PC-3 (cell line): ENCODE results near the gene MCFD2. TPM values are rescaled to one million over a fixed set of nuclear protein-coding genes. Genes with fewer than 3 reads are reported as not detected.
A peak's percentile ranks its signal among the peaks of the same experiment; 100 is the strongest.

Experiments
- ATAC-seq: fragments of 200-7000 bp; cut with Tn5 transposase; 2 replicates; pipeline ENCODE4 v1.9.1; 2020; ENCODE audit warnings: mild to moderate bottlenecking, moderate library complexity
- BruUV-seq: library from RNA; stranded (reverse); fragments of 400-500 nt; replicated peaks from 2 replicates; lab custom pipeline; 2021; lab: Mats Ljungman, UMichigan
- CTCF ChIA-PET: fragments of 300-600 bp; sonication (Branson Sonifier 250); formaldehyde crosslinking; loops from one replicate; lab custom pipeline; 2022; ENCODE audit warnings: antibody characterized with exemption; lab: Charles Lee
- POLR2A ChIA-PET: fragments of 300-600 bp; sonication (Branson Sonifier 250); formaldehyde crosslinking; loops from one replicate; lab custom pipeline; 2022; ENCODE audit warnings: antibody characterized with exemption; ENCODE audit not compliant: unreplicated experiment; lab: Charles Lee
- DNase-seq: peaks from one replicate; pipeline ENCODE4 v3.0.0-alpha.2; 2015
- H2AFZ ChIP-seq: fragments of 300-600 bp; sonication (generic); 2 replicates; pipeline ENCODE4 v1.6.0; 2016; ENCODE audit warnings: antibody characterized with exemption, low read length
- H3F3A ChIP-seq: fragments of 300-600 bp; sonication (generic); one replicate; pipeline ENCODE4 v1.6.0; 2017; ENCODE audit warnings: antibody characterized with exemption, low read length, control low read depth, mild to moderate bottlenecking; ENCODE audit not compliant: unreplicated experiment
- H3K27ac ChIP-seq: fragments of 300-600 bp; sonication (generic); 2 replicates; pipeline ENCODE4 v1.5.1; 2016; ENCODE audit warnings: mild to moderate bottlenecking, low read length
- H3K27me3 ChIP-seq: fragments of 300-600 bp; sonication (generic); 2 replicates; pipeline ENCODE4 v1.6.1; 2016; ENCODE audit warnings: low read length, mixed read lengths
- H3K36me3 ChIP-seq: fragments of 300-600 bp; sonication (generic); 2 replicates; pipeline ENCODE4 v1.6.1; 2016; ENCODE audit warnings: low read depth, mixed run types, low read length, mixed read lengths
- H3K4me1 ChIP-seq: fragments of 300-600 bp; sonication (generic); 2 replicates; pipeline ENCODE4 v1.5.1; 2016; ENCODE audit warnings: low read length; ENCODE audit not compliant: insufficient read depth
- H3K4me2 ChIP-seq: fragments of 300-600 bp; sonication (generic); 2 replicates; pipeline ENCODE4 v1.6.0; 2016; ENCODE audit warnings: low read length
- H3K4me3 ChIP-seq: fragments of 300-600 bp; sonication (generic); 2 replicates; pipeline ENCODE4 v1.5.1; 2016; ENCODE audit warnings: mild to moderate bottlenecking, low read length, mixed read lengths
- H3K79me2 ChIP-seq: fragments of 300-600 bp; sonication (generic); 2 replicates; pipeline ENCODE4 v1.6.1; 2017; ENCODE audit warnings: low read length, mixed read lengths
- H3K9ac ChIP-seq: fragments of 300-600 bp; sonication (generic); 2 replicates; pipeline ENCODE4 v1.6.0; 2016; ENCODE audit warnings: mild to moderate bottlenecking, low read length
- H3K9me2 ChIP-seq: fragments of 300-600 bp; sonication (generic); replicated peaks from 2 replicates; pipeline ENCODE4 v1.6.1; 2016; ENCODE audit warnings: mixed run types, low read length, mixed read lengths
- H3K9me3 ChIP-seq: fragments of 300-600 bp; sonication (generic); 2 replicates; pipeline ENCODE4 v1.6.1; 2016; ENCODE audit warnings: low read length, mixed read lengths
- H4K20me1 ChIP-seq: fragments of 300-600 bp; sonication (generic); 2 replicates; pipeline ENCODE4 v1.6.1; 2016; ENCODE audit warnings: low read length, mixed read lengths
- EZH2 ChIP-seq: fragments of 300-600 bp; sonication (generic); IDR thresholded peaks from one replicate; pipeline ENCODE4 v1.6.1; 2017; ENCODE audit warnings: antibody characterized with exemption, mild to moderate bottlenecking, low read length; ENCODE audit not compliant: unreplicated experiment
- EZH2phosphoT487 ChIP-seq: fragments of 300-600 bp; sonication (generic); IDR thresholded peaks from 2 replicates; pipeline ENCODE4 v1.6.1; 2018; ENCODE audit warnings: mild to moderate bottlenecking, antibody characterized with exemption, low read length, borderline replicate concordance
- intact Hi-C: fragments of 100-400 bp; cut with micrococcal nuclease; formaldehyde crosslinking; loops from 2 replicates; pipeline ENCODE4 v1.9.0; 2023
- total RNA-seq: library from RNA; depleted of rRNA; stranded (reverse); fragments of >200 nt; gene quantifications from 2 replicates; pipeline ENCODE4 v1.2.3, GENCODE V29; 2014
- TF ChIP-seq, protein P1 (sequence below): fragments of 300-600 bp; sonication (generic); conservative IDR thresholded peaks from 2 replicates; pipeline ENCODE4 v1.5.1; 2017; ENCODE audit warnings: antibody characterized with exemption, low read depth, mild to moderate bottlenecking, low read length

The MCFD2 gene
- total RNA-seq, 1 experiment from 2014 or later, result 112 TPM

DNA sequence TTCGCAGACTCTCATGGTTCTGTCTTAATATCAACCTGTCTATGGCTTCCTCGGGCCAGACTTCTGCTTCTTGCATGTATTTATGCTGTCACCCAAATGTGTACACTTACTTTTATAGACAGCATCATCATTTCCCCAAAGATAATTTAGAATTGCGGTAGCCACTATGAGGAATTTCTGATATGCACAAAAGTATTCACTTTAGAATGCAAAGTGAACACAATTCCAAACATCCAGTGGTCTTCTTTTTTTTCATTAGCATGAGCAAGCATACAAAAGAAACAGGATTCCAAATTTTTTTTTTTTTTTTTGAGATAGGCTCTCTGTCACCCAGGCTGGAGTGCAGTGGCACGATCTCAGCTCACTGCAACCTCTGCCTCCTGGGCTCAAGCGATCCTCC, 21.0 kb upstream of the MCFD2 start:
- no peaks in the 10 kb centered on the region for H3K9me3 ChIP-seq
- no peaks in the 10 kb centered on the region for H3K9me2 ChIP-seq
- H3K36me3 ChIP-seq, result no peaks in the 10 kb centered on the region
- no peak overlapping the region for H2AFZ ChIP-seq
- ATAC-seq (no peak), DNase-seq (no peak)
- no TSS peak for BruUV-seq
- H3F3A ChIP-seq, result no peaks in the 10 kb centered on the region
- peaks cover 5% of the 10 kb centered on the region for H3K4me1 ChIP-seq
- no peak for TF ChIP-seq EZH2
- TF ChIP-seq, protein P1, sequence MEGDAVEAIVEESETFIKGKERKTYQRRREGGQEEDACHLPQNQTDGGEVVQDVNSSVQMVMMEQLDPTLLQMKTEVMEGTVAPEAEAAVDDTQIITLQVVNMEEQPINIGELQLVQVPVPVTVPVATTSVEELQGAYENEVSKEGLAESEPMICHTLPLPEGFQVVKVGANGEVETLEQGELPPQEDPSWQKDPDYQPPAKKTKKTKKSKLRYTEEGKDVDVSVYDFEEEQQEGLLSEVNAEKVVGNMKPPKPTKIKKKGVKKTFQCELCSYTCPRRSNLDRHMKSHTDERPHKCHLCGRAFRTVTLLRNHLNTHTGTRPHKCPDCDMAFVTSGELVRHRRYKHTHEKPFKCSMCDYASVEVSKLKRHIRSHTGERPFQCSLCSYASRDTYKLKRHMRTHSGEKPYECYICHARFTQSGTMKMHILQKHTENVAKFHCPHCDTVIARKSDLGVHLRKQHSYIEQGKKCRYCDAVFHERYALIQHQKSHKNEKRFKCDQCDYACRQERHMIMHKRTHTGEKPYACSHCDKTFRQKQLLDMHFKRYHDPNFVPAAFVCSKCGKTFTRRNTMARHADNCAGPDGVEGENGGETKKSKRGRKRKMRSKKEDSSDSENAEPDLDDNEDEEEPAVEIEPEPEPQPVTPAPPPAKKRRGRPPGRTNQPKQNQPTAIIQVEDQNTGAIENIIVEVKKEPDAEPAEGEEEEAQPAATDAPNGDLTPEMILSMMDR, result no peak
- TF ChIP-seq EZH2phosphoT487, result no peak
- H3K27me3 ChIP-seq, result no peaks in the 10 kb centered on the region
- intact Hi-C loops, result no loop called here
- H3K9ac ChIP-seq, result no peak overlapping the region
- no peaks in the 10 kb centered on the region for H4K20me1 ChIP-seq
- H3K4me2 ChIP-seq, result no peak overlapping the region
- ChIA-PET CTCF (interaction anchor here (0.8 kb wide), 1 partner anchor 31 kb away, joined by 3 read pairs; no protein-coding TSS in a partner anchor), POLR2A (no interaction called here)
- H3K27ac ChIP-seq, result no peak overlapping the region
- no peak overlapping the region for H3K4me3 ChIP-seq
- peaks cover 8% of the 10 kb centered on the region for H3K79me2 ChIP-seq

DNA sequence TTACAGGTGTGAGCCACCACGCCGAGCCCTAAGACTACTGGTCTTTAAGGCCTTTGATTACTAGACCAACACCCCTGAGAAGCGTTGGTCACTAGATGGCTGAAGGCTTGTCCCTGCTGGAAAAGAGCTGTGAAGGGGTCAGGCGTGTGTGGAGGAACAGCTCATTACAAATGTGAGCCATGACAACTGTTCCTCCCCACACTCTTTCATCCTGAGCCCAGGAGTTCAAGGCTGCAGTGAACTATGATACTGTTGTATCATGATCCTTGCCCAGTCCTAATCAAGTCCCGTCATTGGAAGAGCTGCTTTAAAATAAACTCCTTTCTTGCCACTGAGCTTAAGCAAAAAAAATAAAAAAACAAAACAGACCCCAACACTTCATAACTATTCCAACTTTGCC, 19.5 kb upstream of the MCFD2 start:
- no peaks in the 10 kb centered on the region for H3K36me3 ChIP-seq
- H3K4me1 ChIP-seq, result peaks cover under 1% of the 10 kb centered on the region; the same call in 1 of the 2 replicates
- no peak overlapping the region for H3K27ac ChIP-seq
- H3K9me3 ChIP-seq, result no peaks in the 10 kb centered on the region
- H3K9ac ChIP-seq, result no peak overlapping the region
- intact Hi-C loops, result no loop called here
- no peak overlapping the region for H3K4me2 ChIP-seq
- no peaks in the 10 kb centered on the region for H3K27me3 ChIP-seq
- DNase-seq, result no peak
- no peak overlapping the region for H3K4me3 ChIP-seq
- H3K79me2 ChIP-seq, result peaks cover 6% of the 10 kb centered on the region; the same call in 1 of the 2 replicates
- CTCF ChIA-PET, result no interaction called here
- no peaks in the 10 kb centered on the region for H3K9me2 ChIP-seq
- no peak overlapping the region for H2AFZ ChIP-seq
- H3F3A ChIP-seq, result no peaks in the 10 kb centered on the region
- ATAC-seq, result no peak
- POLR2A ChIA-PET, result no interaction called here
- TF ChIP-seq EZH2 (no peak), EZH2phosphoT487 (no peak)
- TF ChIP-seq, protein P1, result no peak
- H4K20me1 ChIP-seq, result no peaks in the 10 kb centered on the region
- BruUV-seq, result no TSS peak

DNA sequence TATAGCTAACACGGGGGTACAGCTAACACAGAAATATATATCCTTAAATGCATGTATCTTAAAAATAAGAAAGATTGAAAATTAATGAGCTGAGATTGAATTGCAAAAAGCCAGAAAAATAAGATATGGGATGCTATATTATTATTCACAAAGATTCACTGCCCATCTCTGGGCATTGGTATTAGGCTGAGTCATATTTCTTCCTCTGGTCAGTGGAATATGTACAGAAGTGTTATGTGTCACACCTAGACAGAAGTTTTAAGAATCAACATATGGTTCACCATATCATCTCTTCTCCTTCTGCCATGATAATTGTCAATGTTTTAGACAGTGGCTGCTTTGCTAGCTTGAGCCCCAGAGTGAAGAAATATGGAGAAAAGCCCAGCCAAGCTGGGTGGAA, 14.0 kb upstream of the MCFD2 start:
- no peak overlapping the region for H3K4me3 ChIP-seq

More for the DNA sequence above, 14.0 kb upstream of the MCFD2 start:
- CTCF ChIA-PET, result no interaction called here
- Histone ChIP-seq H2AFZ (no peak overlapping the region), H3K27ac (no peak overlapping the region), H3K9ac (no peak overlapping the region), H3K27me3 (no peaks in the 10 kb centered on the region), H3K36me3 (no peaks in the 10 kb centered on the region; the same call in 1 of the 2 replicates), H3K79me2 (no peaks in the 10 kb centered on the region), H3K4me1 (peaks cover 15% of the 10 kb centered on the region), H3K9me3 (no peaks in the 10 kb centered on the region), H3K4me2 (no peak overlapping the region), H3F3A (no peaks in the 10 kb centered on the region), H4K20me1 (no peaks in the 10 kb centered on the region), H3K9me2 (no peaks in the 10 kb centered on the region)
- TF ChIP-seq EZH2phosphoT487 (no peak), EZH2 (no peak)
- TF ChIP-seq, protein P1, result no peak
- ATAC-seq (peak; percentile 91), DNase-seq (peak; percentile 50)
- intact Hi-C loops, result no loop called here
- no TSS peak for BruUV-seq
- POLR2A ChIA-PET, result interaction anchor here (0.6 kb wide), 1 partner anchor 39 kb away, joined by 17 read pairs; no protein-coding TSS in a partner anchor
